ENCODE measurements around the gene KIF26B. TPM values are rescaled to one million over a fixed set of nuclear protein-coding genes. Genes with fewer than 3 reads are reported as not detected.

Gene KIF26B
- total RNA-seq, 6 experiments from 2014 or later, result 0.31 to 0.55 (median 0.35) TPM

- no peaks in the 10 kb centered on the region for H3K36me3 ChIP-seq
- ATAC-seq (no peak), DNase-seq (no peak)
- intact Hi-C loops (cut with DNase I), result no loop called here
- H3K27ac ChIP-seq, result no peak overlapping the region
- no peaks in the 10 kb centered on the region for H3K27me3 ChIP-seq
- 60% methylated on average over 4 of the region's 4 CpGs for WGBS (ENCODE audit: insufficient coverage, low coverage, low lambda C conversion rate, missing lambda C conversion rate)
- no peaks in the 10 kb centered on the region for H3K4me1 ChIP-seq
- no peak overlapping the region for H3K4me3 ChIP-seq
- no peak for TF ChIP-seq POLR2A (IDR thresholded peaks at IDR 0.05)
- TF ChIP-seq, protein P1, sequence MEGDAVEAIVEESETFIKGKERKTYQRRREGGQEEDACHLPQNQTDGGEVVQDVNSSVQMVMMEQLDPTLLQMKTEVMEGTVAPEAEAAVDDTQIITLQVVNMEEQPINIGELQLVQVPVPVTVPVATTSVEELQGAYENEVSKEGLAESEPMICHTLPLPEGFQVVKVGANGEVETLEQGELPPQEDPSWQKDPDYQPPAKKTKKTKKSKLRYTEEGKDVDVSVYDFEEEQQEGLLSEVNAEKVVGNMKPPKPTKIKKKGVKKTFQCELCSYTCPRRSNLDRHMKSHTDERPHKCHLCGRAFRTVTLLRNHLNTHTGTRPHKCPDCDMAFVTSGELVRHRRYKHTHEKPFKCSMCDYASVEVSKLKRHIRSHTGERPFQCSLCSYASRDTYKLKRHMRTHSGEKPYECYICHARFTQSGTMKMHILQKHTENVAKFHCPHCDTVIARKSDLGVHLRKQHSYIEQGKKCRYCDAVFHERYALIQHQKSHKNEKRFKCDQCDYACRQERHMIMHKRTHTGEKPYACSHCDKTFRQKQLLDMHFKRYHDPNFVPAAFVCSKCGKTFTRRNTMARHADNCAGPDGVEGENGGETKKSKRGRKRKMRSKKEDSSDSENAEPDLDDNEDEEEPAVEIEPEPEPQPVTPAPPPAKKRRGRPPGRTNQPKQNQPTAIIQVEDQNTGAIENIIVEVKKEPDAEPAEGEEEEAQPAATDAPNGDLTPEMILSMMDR (IDR thresholded peaks at IDR 0.05), result no peak
- H3K9me3 ChIP-seq, result no peaks in the 10 kb centered on the region
These were observed 45.4 kb downstream of the KIF26B start for GRCh38 chr1:245200146-245200545.

DNA sequence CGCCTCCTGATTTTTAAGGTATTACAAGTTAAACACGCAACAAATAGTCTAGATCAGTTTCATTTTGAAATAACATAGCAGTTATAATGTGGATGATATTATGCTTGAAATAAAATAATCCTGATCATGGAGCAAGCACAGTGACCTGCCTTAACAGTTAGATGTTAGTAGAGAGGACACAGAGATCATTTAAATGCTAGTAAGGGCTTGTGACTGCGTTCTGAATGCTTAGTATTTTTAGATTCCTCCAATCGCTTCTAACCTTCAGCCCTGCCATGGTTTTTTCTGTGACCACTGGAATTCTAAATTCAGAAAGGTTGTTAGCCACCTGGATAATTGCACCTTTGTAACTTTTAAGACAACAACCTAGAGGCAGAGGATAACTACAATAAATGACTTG lies 46.4 kb downstream of the KIF26B start:
- H3K27ac ChIP-seq, result no peak overlapping the region
- DNase-seq, result no peak
- intact Hi-C loops (cut with DNase I), result no loop called here
- ATAC-seq, result no peak
- H3K36me3 ChIP-seq, result no peaks in the 10 kb centered on the region
- no peaks in the 10 kb centered on the region for H3K4me1 ChIP-seq
- H3K4me3 ChIP-seq, result no peak overlapping the region
- no peaks in the 10 kb centered on the region for H3K27me3 ChIP-seq
- WGBS (ENCODE audit: insufficient coverage, low coverage, low lambda C conversion rate, missing lambda C conversion rate), result 65% methylated on average over 4 of the region's 4 CpGs
- H3K9me3 ChIP-seq, result no peaks in the 10 kb centered on the region
- TF ChIP-seq POLR2A (IDR thresholded peaks at IDR 0.05), result no peak
- TF ChIP-seq, protein P1 (IDR thresholded peaks at IDR 0.05), result no peak

DNA sequence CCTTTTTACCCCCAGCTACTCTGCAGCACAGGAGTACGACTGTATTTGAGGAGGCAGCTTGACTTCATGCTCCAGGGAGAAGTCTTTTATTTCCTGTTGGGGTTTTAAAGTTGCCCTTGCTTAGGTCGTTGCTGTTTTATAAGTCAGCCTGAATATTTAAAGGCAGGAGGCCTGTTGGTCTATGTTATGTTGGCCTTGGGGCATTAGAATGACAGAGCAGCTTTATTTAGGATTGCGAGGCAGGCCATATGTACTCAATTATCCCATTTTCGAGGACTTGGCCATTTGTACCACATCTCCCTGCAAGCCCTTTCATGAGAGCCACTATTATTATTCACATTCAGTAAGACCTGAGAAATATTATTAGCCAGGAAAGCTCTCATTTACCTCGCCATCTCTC lies 47.0 kb downstream of the KIF26B start:
- no peaks in the 10 kb centered on the region for H3K36me3 ChIP-seq
- 66% methylated on average over 5 of the region's 5 CpGs for WGBS (ENCODE audit: insufficient coverage, low coverage, low lambda C conversion rate, missing lambda C conversion rate)
- ATAC-seq (no peak), DNase-seq (no peak)
- intact Hi-C loops (cut with DNase I), result no loop called here
- H3K27ac ChIP-seq, result no peak overlapping the region
- H3K4me3 ChIP-seq, result no peak overlapping the region
- no peak for TF ChIP-seq POLR2A (IDR thresholded peaks at IDR 0.05)
- TF ChIP-seq, protein P1 (IDR thresholded peaks at IDR 0.05), result no peak
- no peaks in the 10 kb centered on the region for H3K9me3 ChIP-seq
- H3K27me3 ChIP-seq, result no peaks in the 10 kb centered on the region
- no peaks in the 10 kb centered on the region for H3K4me1 ChIP-seq

GRCh38 chr1:245205396-245205795 lies 50.6 kb downstream of the KIF26B start:
- 41% methylated on average over 3 of the region's 3 CpGs for WGBS (ENCODE audit: insufficient coverage, low coverage, low lambda C conversion rate, missing lambda C conversion rate)
- intact Hi-C loops (cut with DNase I), result no loop called here
- DNase-seq, result no peak
- Histone ChIP-seq H3K4me1 (no peaks in the 10 kb centered on the region), H3K4me3 (no peak overlapping the region), H3K36me3 (no peaks in the 10 kb centered on the region), H3K27me3 (no peaks in the 10 kb centered on the region), H3K9me3 (peaks cover 0 to 6% (median 0%) of the 10 kb centered on the region in 4 donors), H3K27ac (no peak overlapping the region)
- no peak for TF ChIP-seq POLR2A (IDR thresholded peaks at IDR 0.05)
- ATAC-seq, result no peak

DNA sequence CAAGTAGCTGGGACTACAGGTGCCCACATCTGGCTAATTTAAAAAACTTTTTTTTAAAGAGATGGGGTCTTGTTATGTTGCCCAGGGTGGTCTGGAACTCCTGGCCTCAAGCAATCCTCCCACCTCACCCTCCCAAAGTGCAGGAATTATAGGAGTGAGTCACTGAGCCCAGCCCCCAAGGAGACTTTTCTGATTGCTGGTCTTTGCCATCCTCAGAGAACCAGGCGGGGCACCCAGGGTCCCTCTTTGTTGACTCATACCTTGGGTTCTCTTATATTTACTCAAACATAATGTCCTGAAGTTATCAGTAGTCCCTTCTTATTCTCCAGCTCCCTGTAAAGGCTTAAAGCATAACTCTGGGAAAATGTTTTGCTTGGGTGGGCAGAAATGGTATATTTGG lies 51.1 kb downstream of the KIF26B start:
- ATAC-seq, result no peak
- peaks cover 0 to 6% (median 0%) of the 10 kb centered on the region in 4 donors for H3K9me3 ChIP-seq
- H3K4me1 ChIP-seq, result no peaks in the 10 kb centered on the region
- DNase-seq, result no peak
- intact Hi-C loops (cut with DNase I), result no loop called here
- TF ChIP-seq, protein P1 (IDR thresholded peaks at IDR 0.05), result no peak
- TF ChIP-seq POLR2A (IDR thresholded peaks at IDR 0.05), result no peak
- WGBS (ENCODE audit: insufficient coverage, low coverage, low lambda C conversion rate, missing lambda C conversion rate), result 83% methylated on average over 1 of the region's 1 CpG
- H3K36me3 ChIP-seq, result no peaks in the 10 kb centered on the region
- H3K27ac ChIP-seq, result no peak overlapping the region
- no peak overlapping the region for H3K4me3 ChIP-seq
- no peaks in the 10 kb centered on the region for H3K27me3 ChIP-seq
